Adrenal gland (tissue), 5 donors: ENCODE results near the gene ELP1.

Source experiments
- CTCF ChIP-seq, 6 experiments: fragments of 450-650 bp in 4 of 6; fragments of 200-600 bp in 2 of 6; sonication (generic) in 1 of 6; IDR thresholded peaks; 1 replicate in 5 of 6; 2 replicates in 1 of 6; pipeline versions ENCODE4 v1.5.1 to v1.8.0; 2016 to 2021; ENCODE audit warnings: antibody characterized with exemption in 6 of 6, mild to moderate bottlenecking in 2 of 6, moderate library complexity in 1 of 6
- POLR2A ChIP-seq, 2 donors: fragments of 450-650 bp; IDR thresholded peaks; one replicate each; pipeline ENCODE4 v1.6.1; 2017; ENCODE audit warnings: antibody characterized with exemption in 2 of 2, mild to moderate bottlenecking in 2 of 2, moderate library complexity in 1 of 2
- donor health status: DM: no; HTN: no; CAD: no.

- TF ChIP-seq CTCF (IDR thresholded peaks at IDR 0.05) (no peak), POLR2A (IDR thresholded peaks at IDR 0.05) (no peak)
Measured at GRCh38 chr9:108956022-108956630, 22.2 kb upstream of the ELP1 start.
